ENCODE measurements around the gene CYP21A2.

The CYP21A2 gene

DNA sequence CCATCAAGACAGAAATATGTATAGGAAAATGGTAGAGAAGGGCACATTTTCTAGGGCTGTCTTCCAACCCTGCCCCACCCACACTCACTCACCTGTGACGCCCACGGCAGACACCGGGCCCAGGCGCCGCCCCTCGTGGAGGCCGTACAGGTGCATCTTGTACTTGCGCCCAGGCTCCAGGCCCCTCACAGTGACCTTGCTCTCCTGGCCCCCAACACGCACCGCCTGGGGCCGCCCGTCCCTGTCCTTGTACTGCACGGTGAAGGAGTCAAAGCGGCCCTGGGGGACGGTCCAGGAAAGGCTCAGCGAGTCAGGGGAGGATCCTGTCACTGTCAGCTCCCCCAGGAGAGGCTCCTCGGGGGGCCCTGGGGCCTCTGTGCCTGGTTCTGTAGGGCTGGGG, 19.8 kb downstream of the CYP21A2 start (continued):
- TF ChIP-seq, protein P1, sequence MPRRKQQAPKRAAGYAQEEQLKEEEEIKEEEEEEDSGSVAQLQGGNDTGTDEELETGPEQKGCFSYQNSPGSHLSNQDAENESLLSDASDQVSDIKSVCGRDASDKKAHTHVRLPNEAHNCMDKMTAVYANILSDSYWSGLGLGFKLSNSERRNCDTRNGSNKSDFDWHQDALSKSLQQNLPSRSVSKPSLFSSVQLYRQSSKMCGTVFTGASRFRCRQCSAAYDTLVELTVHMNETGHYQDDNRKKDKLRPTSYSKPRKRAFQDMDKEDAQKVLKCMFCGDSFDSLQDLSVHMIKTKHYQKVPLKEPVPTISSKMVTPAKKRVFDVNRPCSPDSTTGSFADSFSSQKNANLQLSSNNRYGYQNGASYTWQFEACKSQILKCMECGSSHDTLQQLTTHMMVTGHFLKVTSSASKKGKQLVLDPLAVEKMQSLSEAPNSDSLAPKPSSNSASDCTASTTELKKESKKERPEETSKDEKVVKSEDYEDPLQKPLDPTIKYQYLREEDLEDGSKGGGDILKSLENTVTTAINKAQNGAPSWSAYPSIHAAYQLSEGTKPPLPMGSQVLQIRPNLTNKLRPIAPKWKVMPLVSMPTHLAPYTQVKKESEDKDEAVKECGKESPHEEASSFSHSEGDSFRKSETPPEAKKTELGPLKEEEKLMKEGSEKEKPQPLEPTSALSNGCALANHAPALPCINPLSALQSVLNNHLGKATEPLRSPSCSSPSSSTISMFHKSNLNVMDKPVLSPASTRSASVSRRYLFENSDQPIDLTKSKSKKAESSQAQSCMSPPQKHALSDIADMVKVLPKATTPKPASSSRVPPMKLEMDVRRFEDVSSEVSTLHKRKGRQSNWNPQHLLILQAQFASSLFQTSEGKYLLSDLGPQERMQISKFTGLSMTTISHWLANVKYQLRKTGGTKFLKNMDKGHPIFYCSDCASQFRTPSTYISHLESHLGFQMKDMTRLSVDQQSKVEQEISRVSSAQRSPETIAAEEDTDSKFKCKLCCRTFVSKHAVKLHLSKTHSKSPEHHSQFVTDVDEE (CRISPR knock-in tag; IDR thresholded peaks at IDR 0.05), result no peak

DNA sequence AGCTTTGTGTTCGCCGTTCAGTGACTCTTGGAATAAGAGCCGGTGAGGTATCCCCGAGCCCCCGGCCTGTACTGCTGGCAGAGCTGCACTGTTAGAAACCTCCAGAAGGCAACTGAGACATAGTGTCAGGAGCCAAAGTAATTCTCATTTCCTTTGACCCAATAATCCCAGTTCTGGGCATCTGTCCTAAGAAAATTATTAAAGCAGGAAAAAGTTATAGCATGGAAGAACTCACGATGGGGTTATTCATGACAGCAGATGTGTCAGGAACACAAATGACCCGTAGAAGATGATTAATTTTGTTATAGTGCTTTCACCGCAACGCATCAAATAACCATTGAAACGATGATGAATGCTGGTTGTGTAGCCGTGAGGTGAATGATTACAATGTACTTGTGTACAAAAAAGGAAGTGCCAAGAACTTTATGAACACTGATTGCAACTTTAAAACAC, 20.3 kb downstream of the CYP21A2 start:
- TF ChIP-seq ZFP3 (CRISPR knock-in tag; IDR thresholded peaks at IDR 0.05) (no peak), ZNF70 (CRISPR knock-in tag; IDR thresholded peaks at IDR 0.05) (no peak), ISL1 (CRISPR knock-in tag; IDR thresholded peaks at IDR 0.05) (no peak), GLIS3 (CRISPR knock-in tag; IDR thresholded peaks at IDR 0.05) (no peak), ESRRG (CRISPR knock-in tag; IDR thresholded peaks at IDR 0.05) (no peak), TOX (CRISPR knock-in tag; IDR thresholded peaks at IDR 0.05; ENCODE audit: borderline replicate concordance) (no peak), PPARA (CRISPR knock-in tag; IDR thresholded peaks at IDR 0.05; ENCODE audit: borderline replicate concordance) (no peak), SNAI2 (CRISPR knock-in tag; IDR thresholded peaks at IDR 0.05) (no peak), OSR1 (CRISPR knock-in tag; IDR thresholded peaks at IDR 0.05) (no peak), RARB (CRISPR knock-in tag; IDR thresholded peaks at IDR 0.05) (no peak), ZNF8 (CRISPR knock-in tag; IDR thresholded peaks at IDR 0.05) (no peak), BACH2 (CRISPR knock-in tag; IDR thresholded peaks at IDR 0.05; ENCODE audit: borderline replicate concordance) (no peak)
- TF ChIP-seq, protein P2, sequence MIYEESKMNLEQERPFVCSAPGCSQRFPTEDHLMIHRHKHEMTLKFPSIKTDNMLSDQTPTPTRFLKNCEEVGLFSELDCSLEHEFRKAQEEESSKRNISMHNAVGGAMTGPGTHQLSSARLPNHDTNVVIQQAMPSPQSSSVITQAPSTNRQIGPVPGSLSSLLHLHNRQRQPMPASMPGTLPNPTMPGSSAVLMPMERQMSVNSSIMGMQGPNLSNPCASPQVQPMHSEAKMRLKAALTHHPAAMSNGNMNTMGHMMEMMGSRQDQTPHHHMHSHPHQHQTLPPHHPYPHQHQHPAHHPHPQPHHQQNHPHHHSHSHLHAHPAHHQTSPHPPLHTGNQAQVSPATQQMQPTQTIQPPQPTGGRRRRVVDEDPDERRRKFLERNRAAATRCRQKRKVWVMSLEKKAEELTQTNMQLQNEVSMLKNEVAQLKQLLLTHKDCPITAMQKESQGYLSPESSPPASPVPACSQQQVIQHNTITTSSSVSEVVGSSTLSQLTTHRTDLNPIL (CRISPR knock-in tag; IDR thresholded peaks at IDR 0.05; ENCODE audit: low read depth), result no peak
- TF ChIP-seq, protein P3, sequence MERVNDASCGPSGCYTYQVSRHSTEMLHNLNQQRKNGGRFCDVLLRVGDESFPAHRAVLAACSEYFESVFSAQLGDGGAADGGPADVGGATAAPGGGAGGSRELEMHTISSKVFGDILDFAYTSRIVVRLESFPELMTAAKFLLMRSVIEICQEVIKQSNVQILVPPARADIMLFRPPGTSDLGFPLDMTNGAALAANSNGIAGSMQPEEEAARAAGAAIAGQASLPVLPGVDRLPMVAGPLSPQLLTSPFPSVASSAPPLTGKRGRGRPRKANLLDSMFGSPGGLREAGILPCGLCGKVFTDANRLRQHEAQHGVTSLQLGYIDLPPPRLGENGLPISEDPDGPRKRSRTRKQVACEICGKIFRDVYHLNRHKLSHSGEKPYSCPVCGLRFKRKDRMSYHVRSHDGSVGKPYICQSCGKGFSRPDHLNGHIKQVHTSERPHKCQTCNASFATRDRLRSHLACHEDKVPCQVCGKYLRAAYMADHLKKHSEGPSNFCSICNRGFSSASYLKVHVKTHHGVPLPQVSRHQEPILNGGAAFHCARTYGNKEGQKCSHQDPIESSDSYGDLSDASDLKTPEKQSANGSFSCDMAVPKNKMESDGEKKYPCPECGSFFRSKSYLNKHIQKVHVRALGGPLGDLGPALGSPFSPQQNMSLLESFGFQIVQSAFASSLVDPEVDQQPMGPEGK (CRISPR knock-in tag; IDR thresholded peaks at IDR 0.05; ENCODE audit: borderline replicate concordance), result no peak
- TF ChIP-seq, protein P1 (CRISPR knock-in tag; IDR thresholded peaks at IDR 0.05), result no peak
- ATAC-seq, result no peak

DNA sequence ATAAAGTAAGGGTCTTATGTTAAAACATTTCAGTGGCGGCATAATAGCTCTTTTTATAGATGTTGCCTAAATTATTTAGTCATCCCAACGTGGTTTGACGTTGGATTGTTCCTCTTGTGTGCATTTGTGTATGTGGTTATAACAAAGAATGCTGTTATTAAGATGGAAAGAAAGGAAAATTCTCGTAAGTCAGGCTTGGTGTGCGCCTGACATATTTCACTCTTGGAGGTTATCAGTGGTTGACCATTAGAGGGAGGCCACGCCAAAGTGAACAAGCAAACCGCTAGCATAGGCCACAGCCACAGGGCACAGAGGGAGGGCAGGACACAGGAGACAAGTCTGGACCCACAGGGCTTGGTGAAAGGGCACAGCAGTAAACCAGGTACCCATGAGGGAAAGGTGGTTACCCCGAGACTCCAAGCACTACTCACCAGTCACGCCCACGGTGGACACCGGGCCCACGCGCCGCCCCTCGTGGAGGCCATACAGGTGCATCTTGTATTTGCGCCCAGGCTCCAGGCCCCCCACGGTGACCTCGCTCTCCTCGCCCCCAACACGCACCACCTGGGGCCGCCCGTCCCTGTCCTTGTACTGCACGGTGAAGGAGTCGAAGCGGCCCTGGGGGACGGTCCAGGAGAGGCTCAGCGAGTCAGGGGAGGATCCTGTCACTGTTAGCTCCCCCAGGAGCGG, 22.9 kb downstream of the CYP21A2 start:
- TF ChIP-seq ZC3H10 (CRISPR knock-in tag; IDR thresholded peaks at IDR 0.05), result no peak
- TF ChIP-seq ZNF8 (CRISPR knock-in tag; IDR thresholded peaks at IDR 0.05), result no peak
- TF ChIP-seq OSR1 (CRISPR knock-in tag; IDR thresholded peaks at IDR 0.05), result no peak
- ATAC-seq, result 0 out of 3 replicates have a peak, but pooled peaks have one; percentile 34

DNA sequence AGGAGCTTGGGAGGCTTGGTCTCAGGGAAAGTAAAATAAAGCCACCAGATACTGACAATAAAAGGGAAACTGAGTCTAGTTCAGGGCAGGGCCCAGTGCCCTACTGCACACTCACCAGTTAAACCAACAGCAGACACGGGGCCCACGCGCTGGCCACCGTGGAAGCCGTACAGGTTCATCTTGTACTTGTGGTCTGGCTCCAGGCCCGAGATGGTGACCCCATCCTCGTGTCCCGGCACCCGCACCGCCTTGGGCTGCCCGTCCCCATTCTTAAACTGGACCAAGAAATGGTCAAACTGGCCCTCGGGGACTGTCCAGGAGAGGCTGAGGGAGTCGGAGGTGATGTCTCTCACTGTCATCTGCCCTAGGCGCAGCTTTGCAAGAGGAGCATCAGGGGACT, 26.5 kb downstream of the CYP21A2 start:
- TF ChIP-seq ZNF565 (CRISPR knock-in tag; conservative IDR thresholded peaks at IDR 0.05; ENCODE audit: low read depth) (no peak), GLIS3 (CRISPR knock-in tag; IDR thresholded peaks at IDR 0.05) (no peak), ARNTL (CRISPR knock-in tag; IDR thresholded peaks at IDR 0.05; ENCODE audit: borderline replicate concordance, low read depth) (no peak), OSR1 (CRISPR knock-in tag; IDR thresholded peaks at IDR 0.05) (no peak)
- TF ChIP-seq, protein P1 (CRISPR knock-in tag; IDR thresholded peaks at IDR 0.05), result no peak
- TF ChIP-seq, protein P4, sequence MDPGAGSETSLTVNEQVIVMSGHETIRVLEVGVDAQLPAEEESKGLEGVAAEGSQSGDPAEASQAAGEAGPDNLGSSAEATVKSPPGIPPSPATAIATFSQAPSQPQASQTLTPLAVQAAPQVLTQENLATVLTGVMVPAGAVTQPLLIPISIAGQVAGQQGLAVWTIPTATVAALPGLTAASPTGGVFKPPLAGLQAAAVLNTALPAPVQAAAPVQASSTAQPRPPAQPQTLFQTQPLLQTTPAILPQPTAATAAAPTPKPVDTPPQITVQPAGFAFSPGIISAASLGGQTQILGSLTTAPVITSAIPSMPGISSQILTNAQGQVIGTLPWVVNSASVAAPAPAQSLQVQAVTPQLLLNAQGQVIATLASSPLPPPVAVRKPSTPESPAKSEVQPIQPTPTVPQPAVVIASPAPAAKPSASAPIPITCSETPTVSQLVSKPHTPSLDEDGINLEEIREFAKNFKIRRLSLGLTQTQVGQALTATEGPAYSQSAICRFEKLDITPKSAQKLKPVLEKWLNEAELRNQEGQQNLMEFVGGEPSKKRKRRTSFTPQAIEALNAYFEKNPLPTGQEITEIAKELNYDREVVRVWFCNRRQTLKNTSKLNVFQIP (CRISPR knock-in tag; IDR thresholded peaks at IDR 0.05; ENCODE audit: borderline replicate concordance, low read depth), result no peak
- TF ChIP-seq, protein P3 (CRISPR knock-in tag; IDR thresholded peaks at IDR 0.05; ENCODE audit: borderline replicate concordance), result no peak
- no peak for ATAC-seq
